Measurements from ENCODE around the gene SPG7. TPM values are rescaled to one million over a fixed set of nuclear protein-coding genes. Genes with fewer than 3 reads are reported as not detected.

Gene SPG7
- total RNA-seq, 1 donor from 2014 or later: 184 TPM

- H3K27ac Mint-ChIP-seq: peak overlapping the region; percentile 45
These were observed 11.7 kb downstream of the SPG7 start for GRCh38 chr16:89519881-89520280.

DNA sequence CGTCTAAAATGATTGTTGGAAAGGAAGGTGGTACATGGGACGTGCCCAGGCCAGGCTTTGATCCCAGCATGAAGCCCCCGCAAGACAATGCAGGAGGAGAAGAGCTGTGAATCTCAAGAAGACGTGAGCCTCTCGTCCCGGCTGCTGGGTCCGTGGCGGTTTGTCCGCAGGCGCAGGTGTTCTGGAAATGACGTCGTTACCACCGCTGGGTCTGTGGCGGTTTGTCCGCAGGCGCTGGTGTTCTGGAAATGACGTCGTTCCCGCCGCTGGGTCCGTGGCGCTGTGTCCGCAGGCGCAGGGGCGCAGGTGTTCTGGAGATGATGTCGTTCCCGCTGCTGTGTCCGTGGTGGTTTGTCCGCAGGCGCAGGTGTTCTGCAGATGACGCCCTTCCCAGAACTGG, 14.1 kb downstream of the SPG7 start:
- H3K4me3 Mint-ChIP-seq (ENCODE audit: low read depth): no peak overlapping the region
- H3K36me3 Mint-ChIP-seq (ENCODE audit: insufficient read depth): peaks cover 36% of the 10 kb centered on the region
- TF ChIP-seq, protein P1, sequence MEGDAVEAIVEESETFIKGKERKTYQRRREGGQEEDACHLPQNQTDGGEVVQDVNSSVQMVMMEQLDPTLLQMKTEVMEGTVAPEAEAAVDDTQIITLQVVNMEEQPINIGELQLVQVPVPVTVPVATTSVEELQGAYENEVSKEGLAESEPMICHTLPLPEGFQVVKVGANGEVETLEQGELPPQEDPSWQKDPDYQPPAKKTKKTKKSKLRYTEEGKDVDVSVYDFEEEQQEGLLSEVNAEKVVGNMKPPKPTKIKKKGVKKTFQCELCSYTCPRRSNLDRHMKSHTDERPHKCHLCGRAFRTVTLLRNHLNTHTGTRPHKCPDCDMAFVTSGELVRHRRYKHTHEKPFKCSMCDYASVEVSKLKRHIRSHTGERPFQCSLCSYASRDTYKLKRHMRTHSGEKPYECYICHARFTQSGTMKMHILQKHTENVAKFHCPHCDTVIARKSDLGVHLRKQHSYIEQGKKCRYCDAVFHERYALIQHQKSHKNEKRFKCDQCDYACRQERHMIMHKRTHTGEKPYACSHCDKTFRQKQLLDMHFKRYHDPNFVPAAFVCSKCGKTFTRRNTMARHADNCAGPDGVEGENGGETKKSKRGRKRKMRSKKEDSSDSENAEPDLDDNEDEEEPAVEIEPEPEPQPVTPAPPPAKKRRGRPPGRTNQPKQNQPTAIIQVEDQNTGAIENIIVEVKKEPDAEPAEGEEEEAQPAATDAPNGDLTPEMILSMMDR (IDR thresholded peaks at IDR 0.05; ENCODE audit: unreplicated experiment): no peak
- no peak overlapping the region for H3K27ac Mint-ChIP-seq
- no peaks in the 10 kb centered on the region for H3K9me3 Mint-ChIP-seq (ENCODE audit: low read depth)
- DNase-seq (ENCODE audit: low spot score, unreplicated experiment): no peak
- no peaks in the 10 kb centered on the region for H3K27me3 Mint-ChIP-seq
- H3K4me1 Mint-ChIP-seq (ENCODE audit: low read depth): no peaks in the 10 kb centered on the region

More at GRCh38 chr16:89519881-89520280, 11.7 kb downstream of the SPG7 start:
- Mint-ChIP-seq H3K36me3 (ENCODE audit: insufficient read depth) (peaks cover 35% of the 10 kb centered on the region), H3K4me3 (ENCODE audit: low read depth) (no peak overlapping the region), H3K4me1 (ENCODE audit: low read depth) (no peaks in the 10 kb centered on the region), H3K27me3 (no peaks in the 10 kb centered on the region), H3K9me3 (ENCODE audit: low read depth) (no peaks in the 10 kb centered on the region)
- TF ChIP-seq, protein P1 (IDR thresholded peaks at IDR 0.05; ENCODE audit: unreplicated experiment): no peak
- no peak for DNase-seq (ENCODE audit: low spot score, unreplicated experiment)

DNA sequence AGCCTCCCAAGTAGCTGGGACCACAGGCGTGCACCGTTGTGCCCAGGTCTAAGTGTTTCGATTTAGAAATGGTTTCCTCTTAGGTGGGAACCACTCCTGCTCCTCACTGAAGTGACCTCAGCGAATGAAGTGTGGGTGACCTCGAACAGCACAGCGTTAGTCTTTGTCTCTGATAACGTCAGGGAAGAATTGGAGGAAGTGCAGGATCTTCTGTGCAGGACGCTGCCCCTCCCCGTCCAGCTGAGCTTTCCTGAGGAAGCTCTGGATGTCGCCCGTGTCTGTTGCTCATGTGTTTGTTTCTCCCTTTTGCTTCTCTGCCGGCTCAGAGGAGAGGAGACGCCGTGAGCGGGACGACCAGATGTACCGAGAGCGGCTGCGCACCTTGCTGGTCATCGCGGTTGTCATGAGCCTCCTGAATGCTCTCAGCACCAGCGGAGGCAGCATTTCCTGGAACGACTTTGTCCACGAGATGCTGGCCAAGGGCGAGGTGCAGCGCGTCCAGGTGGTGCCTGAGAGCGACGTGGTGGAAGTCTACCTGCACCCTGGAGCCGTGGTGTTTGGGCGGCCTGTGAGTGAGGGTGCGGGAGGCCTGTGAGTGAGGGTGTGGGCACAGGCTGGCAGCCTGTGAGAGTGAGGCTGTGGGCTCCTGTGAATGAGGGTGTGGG, 15.6 kb downstream of the SPG7 start:
- Mint-ChIP-seq H3K27me3 (no peaks in the 10 kb centered on the region), H3K4me3 (ENCODE audit: low read depth) (no peak overlapping the region), H3K36me3 (ENCODE audit: insufficient read depth) (peaks cover 26% of the 10 kb centered on the region), H3K9me3 (ENCODE audit: low read depth) (no peaks in the 10 kb centered on the region), H3K4me1 (ENCODE audit: low read depth) (no peaks in the 10 kb centered on the region), H3K27ac (no peak overlapping the region)
- TF ChIP-seq, protein P1 (IDR thresholded peaks at IDR 0.05; ENCODE audit: unreplicated experiment): no peak
- no peak for DNase-seq (ENCODE audit: low spot score, unreplicated experiment)

DNA sequence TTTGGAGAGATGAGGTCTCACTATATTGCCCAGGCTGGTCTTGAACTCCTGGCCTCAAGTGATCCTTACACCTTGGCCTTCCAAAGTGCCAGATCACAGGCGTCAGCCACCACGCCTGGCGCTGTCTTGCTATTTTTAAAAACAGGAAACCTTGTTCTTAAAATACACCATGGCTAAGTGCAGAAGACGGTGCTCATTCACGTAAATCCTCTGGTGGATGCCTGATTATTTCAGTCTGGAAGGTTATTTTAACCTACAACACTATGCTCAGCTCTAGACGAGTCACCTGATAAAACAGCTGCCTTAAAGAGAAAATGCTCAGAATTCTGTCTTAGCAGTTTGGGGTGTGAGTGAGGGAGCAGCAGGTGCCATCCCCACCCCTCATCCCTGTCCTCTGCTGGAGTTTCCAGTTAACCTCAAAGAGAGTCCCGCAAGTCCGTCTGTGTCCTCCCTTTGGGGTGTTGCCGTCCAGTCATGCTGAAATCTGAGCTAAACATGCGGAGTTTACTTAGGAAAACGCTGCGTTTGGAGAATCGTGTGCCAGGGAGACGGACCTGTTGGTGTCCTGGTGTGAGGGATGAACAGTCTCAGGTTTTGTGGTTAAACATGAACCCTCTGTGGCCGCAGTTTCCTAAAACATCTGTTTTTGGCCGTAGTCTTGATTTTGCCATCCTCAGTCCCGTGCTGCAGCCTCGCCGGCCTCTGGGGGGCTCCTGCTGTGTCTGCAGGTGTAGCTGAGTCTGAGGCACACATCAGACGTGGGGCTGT, 17.1 kb downstream of the SPG7 start:
- peaks cover 23% of the 10 kb centered on the region for H3K36me3 Mint-ChIP-seq (ENCODE audit: insufficient read depth)
- no peaks in the 10 kb centered on the region for H3K9me3 Mint-ChIP-seq (ENCODE audit: low read depth)
- H3K27me3 Mint-ChIP-seq: no peaks in the 10 kb centered on the region
- H3K4me1 Mint-ChIP-seq (ENCODE audit: low read depth): no peaks in the 10 kb centered on the region
- no peak overlapping the region for H3K27ac Mint-ChIP-seq
- DNase-seq (ENCODE audit: low spot score, unreplicated experiment): no peak
- no peak overlapping the region for H3K4me3 Mint-ChIP-seq (ENCODE audit: low read depth)
- TF ChIP-seq, protein P1 (IDR thresholded peaks at IDR 0.05; ENCODE audit: unreplicated experiment): no peak

DNA sequence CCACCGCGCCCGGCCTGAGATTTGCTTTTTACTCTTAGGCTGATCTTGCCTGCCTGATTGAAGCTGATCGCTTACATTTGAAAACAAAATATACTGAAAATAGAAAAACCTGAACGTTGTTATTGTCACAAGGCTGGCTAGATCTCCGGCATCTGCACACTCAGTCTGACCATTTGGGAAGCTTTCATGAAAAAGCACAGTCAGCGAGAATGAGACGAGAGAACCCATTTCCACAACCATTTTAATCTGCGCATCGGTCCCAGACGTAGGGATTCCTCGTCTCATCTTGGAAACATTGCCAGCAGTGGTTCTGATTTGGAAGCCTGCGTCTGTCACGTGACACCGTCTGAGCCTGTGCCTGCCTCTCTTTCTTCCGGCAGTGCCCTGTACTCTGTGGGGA, 20.9 kb downstream of the SPG7 start:
- H3K9me3 Mint-ChIP-seq (ENCODE audit: low read depth): no peaks in the 10 kb centered on the region
- peaks cover 21% of the 10 kb centered on the region for H3K36me3 Mint-ChIP-seq (ENCODE audit: insufficient read depth)
- H3K27me3 Mint-ChIP-seq: no peaks in the 10 kb centered on the region
- H3K27ac Mint-ChIP-seq: no peak overlapping the region
- DNase-seq (ENCODE audit: low spot score, unreplicated experiment): no peak
- no peaks in the 10 kb centered on the region for H3K4me1 Mint-ChIP-seq (ENCODE audit: low read depth)
- H3K4me3 Mint-ChIP-seq (ENCODE audit: low read depth): no peak overlapping the region
- TF ChIP-seq, protein P1 (IDR thresholded peaks at IDR 0.05; ENCODE audit: unreplicated experiment): no peak
